ENCODE measurements around the gene SYNGR2.

The SYNGR2 gene, protein sequence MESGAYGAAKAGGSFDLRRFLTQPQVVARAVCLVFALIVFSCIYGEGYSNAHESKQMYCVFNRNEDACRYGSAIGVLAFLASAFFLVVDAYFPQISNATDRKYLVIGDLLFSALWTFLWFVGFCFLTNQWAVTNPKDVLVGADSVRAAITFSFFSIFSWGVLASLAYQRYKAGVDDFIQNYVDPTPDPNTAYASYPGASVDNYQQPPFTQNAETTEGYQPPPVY

DNA sequence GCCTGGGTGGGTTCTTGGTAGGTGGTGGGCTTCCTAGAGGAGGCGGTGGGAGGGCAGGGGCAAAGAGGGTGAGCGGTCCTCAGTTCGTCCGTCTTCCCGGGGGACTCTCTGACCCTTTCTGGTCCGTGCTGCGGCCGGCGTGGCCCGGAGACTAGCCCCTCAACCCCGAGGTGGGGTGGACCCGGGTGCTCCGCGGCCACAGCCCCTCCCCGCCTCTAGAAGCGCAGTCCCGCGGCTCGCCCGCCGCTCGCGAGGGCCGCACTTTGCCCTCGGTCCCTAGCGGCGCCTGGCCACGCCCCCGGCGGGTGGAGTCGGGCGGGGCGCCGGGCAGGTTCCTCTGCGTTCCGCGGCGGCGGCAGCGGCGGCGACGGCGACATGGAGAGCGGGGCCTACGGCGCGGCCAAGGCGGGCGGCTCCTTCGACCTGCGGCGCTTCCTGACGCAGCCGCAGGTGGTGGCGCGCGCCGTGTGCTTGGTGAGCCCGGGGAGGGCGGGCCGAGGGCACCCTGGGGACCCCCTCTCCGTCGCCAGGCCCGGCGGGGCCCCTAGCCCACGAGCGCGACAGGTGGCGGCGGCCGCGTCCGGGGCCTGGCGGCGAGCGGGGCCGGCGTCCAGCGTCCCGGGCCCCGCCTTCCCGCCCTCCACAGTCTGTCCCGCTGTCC, at the start of gene SYNGR2:
Gene SYNGR2, plus strand, starts transcription at position 340 of the 661 bp plus-strand sequence. Its CDS starts 36 bp downstream, at position 376.
- H3K4me1 Mint-ChIP-seq = peaks cover 45% of the 10 kb centered on the region
- ATAC-seq (peak; percentile 89), DNase-seq (ENCODE audit: low spot score in 2 of 2) (peak; percentile 89)
- H3K4me3 Mint-ChIP-seq = peak within 1 kb of the TSS; percentile 69
- H3K27ac Mint-ChIP-seq = peak within 1 kb of the TSS; percentile 94
- no peaks in the 10 kb centered on the region for H3K9me3 Mint-ChIP-seq
- H3K36me3 Mint-ChIP-seq = peaks cover 49% of the 10 kb centered on the region

DNA sequence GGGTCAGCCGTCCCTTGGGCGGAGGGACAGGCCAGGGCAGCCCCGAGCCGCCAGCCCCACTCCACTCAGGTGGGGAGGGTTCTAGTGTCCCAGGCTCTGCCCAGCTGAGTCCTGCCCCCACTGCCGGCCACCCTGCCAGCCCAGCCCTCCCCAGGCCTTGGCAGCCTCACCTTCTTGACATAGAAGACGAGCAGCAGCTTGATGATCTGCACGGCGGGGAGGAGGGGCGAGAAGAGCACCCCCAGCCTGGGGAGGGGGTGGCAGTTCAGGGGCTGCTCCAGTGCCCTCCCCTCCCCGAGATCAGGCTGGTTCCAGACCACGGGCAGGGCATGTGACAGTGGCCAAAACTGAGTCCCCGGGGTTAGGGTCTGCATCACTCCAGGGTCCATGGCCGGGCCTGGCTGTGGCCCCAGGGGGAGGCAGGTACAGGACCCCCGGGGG, 49.6 kb upstream of the SYNGR2 start:
- ATAC-seq = no peak
- Mint-ChIP-seq H3K27ac (no peak overlapping the region), H3K9me3 (no peaks in the 10 kb centered on the region), H3K36me3 (peaks cover 96% of the 10 kb centered on the region), H3K4me3 (no peak overlapping the region), H3K4me1 (peaks cover 57% of the 10 kb centered on the region)
- DNase-seq (ENCODE audit: low spot score in 2 of 2) = no peak

DNA sequence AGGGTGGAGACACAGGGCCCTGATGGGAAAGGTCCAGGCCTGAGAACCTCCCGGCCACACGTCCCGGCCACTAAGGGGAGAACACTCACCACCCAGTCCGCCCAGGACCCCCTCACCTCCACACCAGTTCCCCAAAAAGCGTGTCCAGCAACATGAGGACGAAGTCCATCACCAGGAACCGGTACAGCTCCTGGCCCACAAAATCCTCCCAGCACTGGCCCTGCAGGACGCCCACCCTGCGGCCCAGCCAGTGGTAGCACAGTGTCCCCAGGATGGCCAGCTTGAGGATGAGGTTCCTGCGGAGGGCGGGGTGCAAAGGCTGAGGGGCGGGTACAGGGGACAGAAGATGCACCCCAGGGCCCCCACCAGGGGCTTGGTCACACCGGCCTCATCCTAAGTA, 47.8 kb upstream of the SYNGR2 start:
- H3K36me3 Mint-ChIP-seq = peaks cover 97% of the 10 kb centered on the region

DNA sequence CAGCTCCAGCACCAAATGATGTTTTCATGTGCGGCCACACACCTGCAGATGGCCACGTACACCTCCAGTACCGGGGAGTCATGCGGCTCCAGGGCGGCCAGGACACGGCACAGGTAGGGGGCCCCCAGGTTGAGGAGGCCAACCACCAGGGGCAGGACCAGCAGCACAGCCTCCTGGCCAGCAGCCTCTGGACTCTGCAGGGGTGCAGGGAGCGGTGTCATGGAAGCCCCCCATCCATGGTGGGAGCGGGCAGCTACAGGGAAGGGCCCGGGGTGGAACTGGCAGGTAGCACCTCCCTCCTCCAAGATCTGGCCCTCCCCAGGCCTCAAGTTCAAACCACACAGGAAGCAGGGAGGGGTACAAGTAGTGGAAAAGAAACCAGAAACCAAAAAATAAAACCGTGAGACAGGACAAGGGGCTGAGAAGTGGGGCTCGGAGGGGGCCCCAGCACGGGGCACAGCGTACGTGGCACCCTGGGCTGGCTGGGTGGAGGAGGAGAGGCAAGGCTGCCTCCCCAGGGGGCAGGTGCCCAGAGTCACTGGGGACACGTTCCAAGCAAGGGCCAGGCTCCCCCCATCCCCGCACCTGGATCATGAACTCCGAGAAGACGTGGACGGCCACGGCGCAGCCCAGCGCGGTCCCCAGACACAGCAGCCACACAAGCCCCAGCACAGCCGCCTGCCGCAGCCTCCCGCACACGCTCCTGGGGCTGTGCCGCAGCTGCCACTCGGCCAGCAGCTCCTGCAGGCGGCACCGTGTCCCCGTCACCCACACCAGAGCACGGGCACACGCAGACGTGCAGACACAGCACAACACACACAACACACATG, 47.2 kb upstream of the SYNGR2 start:
- Mint-ChIP-seq H3K4me3 (peak overlapping the region; percentile 99), H3K4me1 (peaks cover 54% of the 10 kb centered on the region), H3K36me3 (peaks cover 97% of the 10 kb centered on the region), H3K9me3 (no peaks in the 10 kb centered on the region), H3K27ac (peak overlapping the region; percentile 91)
- peak; percentile 69 for ATAC-seq
- DNase-seq (ENCODE audit: low spot score in 2 of 2) = peak in 1 of 2 donors; percentile 72

More for the DNA sequence above, 47.8 kb upstream of the SYNGR2 start:
- peak overlapping the region; percentile 99 for H3K4me3 Mint-ChIP-seq
- no peak for DNase-seq (ENCODE audit: low spot score in 2 of 2)
- H3K27ac Mint-ChIP-seq = peak overlapping the region; percentile 91
- ATAC-seq = no peak
- peaks cover 49% of the 10 kb centered on the region for H3K4me1 Mint-ChIP-seq
- no peaks in the 10 kb centered on the region for H3K9me3 Mint-ChIP-seq

DNA sequence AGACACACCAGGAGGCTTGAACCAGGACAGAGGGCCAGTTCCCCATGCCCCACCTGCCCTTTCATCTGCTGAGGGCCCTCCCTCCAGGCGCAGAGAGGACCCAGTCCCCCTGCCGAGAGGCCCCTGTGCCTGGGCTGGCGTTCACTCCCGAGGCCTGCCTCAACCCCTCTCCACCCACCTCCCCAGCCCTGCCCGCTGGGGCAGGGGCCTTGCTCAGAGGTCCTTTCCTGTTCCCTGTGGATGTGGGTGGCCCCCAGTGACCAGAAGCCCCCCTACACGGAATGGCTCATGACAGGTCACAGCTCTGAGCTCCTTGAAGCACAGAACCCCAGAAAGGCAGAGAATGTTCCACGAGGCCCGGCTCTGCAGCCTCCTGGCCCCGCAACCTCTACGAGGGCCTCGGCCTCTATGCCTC, 46.6 kb upstream of the SYNGR2 start:
- no peak for DNase-seq (ENCODE audit: low spot score in 2 of 2)
- Mint-ChIP-seq H3K9me3 (no peaks in the 10 kb centered on the region), H3K36me3 (peaks cover 91% of the 10 kb centered on the region), H3K4me1 (peaks cover 60% of the 10 kb centered on the region), H3K27ac (peak overlapping the region; percentile 91), H3K4me3 (peak overlapping the region; percentile 99)
- peak; percentile 15 for ATAC-seq

DNA sequence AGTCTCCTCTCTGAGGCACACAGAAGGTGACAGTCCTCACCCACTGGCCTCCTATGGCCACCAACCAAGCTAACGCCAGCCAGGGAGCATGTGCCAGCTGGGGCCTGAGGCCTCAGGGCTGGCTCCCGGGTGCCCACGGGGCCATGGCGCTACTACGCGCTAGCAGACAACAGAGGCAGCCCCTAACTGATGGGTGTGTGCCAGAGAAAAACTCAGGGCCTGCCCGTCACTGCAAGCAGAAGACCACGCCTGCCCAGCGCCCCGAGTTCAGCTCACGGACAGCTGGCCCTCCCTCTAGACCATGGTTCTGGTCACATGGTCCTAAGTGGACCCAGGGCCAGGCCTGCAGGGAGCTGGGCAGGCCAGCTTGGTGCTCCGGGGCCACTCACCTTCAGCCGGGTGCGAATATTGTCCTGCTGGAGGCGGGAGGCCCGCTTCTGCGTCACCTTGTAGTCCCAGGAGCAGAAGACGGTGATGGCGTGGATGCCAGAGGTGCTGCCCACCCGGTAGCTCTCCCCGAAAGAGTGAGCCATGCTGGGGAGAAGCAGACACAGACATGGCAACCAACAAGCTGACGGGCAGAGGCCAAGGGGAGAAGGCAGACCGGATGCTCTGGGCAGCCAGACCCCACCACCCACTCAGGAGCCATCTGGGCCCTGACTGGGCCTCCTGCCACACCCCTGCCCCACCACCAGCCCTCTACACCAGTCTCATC, 46.0 kb upstream of the SYNGR2 start:
- H3K9me3 Mint-ChIP-seq = no peaks in the 10 kb centered on the region
- H3K27ac Mint-ChIP-seq = peak overlapping the region; percentile 91
- peak overlapping the region; percentile 99 for H3K4me3 Mint-ChIP-seq
- peak; percentile 2 for ATAC-seq
- DNase-seq (ENCODE audit: low spot score in 2 of 2) = no peak
- H3K36me3 Mint-ChIP-seq = peaks cover 90% of the 10 kb centered on the region
- peaks cover 65% of the 10 kb centered on the region for H3K4me1 Mint-ChIP-seq

DNA sequence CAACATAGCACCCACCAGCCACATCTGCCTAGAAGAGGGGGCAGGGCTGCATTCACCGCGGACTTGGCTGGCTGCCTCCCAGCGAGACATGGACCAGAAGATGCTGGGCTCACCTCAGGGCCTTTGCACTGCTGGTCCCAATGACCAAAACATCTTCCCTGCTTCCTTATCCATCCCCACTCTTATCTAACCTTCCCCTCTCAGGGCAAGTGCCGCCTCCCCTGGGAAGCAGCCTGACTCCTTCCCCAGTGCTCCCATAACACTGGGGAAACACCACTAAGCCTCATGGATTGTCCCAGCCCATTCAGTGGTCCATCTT, 45.5 kb upstream of the SYNGR2 start:
- Mint-ChIP-seq H3K4me3 (peak overlapping the region; percentile 99), H3K36me3 (peaks cover 90% of the 10 kb centered on the region), H3K4me1 (peaks cover 63% of the 10 kb centered on the region), H3K27ac (peak overlapping the region; percentile 91), H3K9me3 (no peaks in the 10 kb centered on the region)
- no peak for DNase-seq (ENCODE audit: low spot score in 2 of 2)
- no peak for ATAC-seq

DNA sequence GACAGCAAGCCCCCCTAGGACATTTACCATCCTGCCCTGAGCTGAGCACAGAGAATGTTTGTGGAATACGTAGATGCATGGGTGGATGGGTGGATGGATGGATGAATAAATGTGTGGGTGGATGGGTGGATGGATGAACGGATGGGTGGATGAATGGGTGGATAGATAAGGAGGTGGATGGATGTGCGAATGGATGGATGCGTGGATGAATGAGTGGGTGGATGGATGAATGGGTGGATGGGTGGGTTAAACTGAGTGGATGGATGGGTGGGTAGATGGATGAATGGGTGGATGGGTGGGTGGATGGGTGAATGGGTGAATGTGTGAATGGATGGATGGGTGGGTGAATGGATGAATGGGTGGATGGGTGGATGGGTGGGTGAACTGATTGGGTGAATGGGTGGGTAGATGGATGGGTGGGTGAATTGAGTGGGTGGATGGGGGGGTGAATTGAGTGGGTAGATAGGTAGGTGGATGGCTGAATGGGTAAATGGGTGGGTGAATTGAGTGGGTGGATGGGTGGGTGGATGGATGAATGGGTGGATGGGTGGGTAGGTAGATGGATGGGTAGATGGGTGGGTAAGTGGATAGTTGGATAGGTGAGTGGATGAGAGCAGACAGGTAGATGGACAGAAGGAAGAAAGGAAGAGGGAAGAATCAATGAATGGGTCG, 45.0 kb upstream of the SYNGR2 start:
- DNase-seq (ENCODE audit: low spot score in 2 of 2) (no peak), ATAC-seq (no peak)
- Mint-ChIP-seq H3K36me3 (peaks cover 86% of the 10 kb centered on the region), H3K4me1 (peaks cover 62% of the 10 kb centered on the region), H3K4me3 (peak overlapping the region; percentile 99), H3K27ac (peak overlapping the region; percentile 91), H3K9me3 (no peaks in the 10 kb centered on the region)

DNA sequence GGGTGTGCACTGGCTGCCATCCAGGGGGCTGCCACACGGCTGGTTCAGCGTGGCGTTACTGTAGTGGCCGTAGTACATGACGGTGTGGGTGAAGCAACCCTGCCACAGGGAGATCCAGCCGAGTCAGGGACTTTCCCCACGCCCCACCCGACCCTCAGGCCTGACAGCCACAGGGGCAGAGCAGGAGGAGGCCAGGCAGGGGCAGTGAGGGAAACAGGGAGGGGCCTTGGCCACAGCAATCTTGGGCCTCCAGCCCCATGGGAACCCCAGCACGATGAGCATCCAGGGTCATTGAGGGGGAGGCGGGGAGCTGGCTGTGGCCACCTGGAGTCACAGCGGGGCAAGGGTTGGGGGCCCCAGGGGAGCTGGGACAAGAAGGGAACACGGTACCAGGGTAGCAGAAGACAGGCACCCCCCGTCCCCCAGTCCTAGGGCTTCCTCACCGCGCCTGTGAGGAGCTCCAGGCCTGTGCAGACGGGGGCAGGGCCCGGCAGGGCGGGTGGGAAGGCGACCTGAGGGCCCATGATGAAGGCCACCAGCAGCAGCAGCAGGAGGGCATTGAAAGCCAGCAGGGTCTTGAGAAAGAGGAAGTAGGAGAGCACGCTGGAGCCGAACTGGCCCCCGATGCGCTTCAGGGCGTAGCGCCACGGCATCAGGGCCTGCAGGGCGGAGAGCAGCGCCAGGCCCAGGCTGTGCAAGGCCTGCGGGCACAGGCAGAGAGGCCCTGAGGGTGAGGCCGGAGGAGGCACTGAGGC, 44.1 kb upstream of the SYNGR2 start:
- H3K4me3 Mint-ChIP-seq = peak overlapping the region; percentile 99
- DNase-seq (ENCODE audit: low spot score in 2 of 2) = no peak
- peaks cover 67% of the 10 kb centered on the region for H3K4me1 Mint-ChIP-seq
- no peaks in the 10 kb centered on the region for H3K9me3 Mint-ChIP-seq
- H3K36me3 Mint-ChIP-seq = peaks cover 85% of the 10 kb centered on the region
- ATAC-seq = no peak
- H3K27ac Mint-ChIP-seq = peak overlapping the region; percentile 91

DNA sequence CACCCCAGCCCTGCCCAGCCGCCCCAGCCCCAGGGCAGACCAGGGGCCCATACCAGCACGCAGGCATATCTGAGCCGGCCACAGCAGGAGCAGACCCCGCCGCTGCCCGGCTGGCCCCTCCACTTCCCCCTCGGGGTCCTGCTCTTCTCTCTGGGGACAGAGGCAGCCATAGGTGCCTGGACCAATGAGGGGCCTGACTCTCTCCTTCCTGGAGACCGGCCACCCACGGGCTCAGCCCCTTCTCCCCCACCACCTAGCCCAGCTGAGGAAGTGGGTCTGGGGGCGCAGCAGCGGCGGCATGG, 43.6 kb upstream of the SYNGR2 start:
- H3K36me3 Mint-ChIP-seq = peaks cover 84% of the 10 kb centered on the region
- H3K4me3 Mint-ChIP-seq = peak overlapping the region; percentile 99
- H3K9me3 Mint-ChIP-seq = no peaks in the 10 kb centered on the region
- no peak for ATAC-seq
- no peak for DNase-seq (ENCODE audit: low spot score in 2 of 2)
- peak overlapping the region; percentile 91 for H3K27ac Mint-ChIP-seq
- peaks cover 73% of the 10 kb centered on the region for H3K4me1 Mint-ChIP-seq

DNA sequence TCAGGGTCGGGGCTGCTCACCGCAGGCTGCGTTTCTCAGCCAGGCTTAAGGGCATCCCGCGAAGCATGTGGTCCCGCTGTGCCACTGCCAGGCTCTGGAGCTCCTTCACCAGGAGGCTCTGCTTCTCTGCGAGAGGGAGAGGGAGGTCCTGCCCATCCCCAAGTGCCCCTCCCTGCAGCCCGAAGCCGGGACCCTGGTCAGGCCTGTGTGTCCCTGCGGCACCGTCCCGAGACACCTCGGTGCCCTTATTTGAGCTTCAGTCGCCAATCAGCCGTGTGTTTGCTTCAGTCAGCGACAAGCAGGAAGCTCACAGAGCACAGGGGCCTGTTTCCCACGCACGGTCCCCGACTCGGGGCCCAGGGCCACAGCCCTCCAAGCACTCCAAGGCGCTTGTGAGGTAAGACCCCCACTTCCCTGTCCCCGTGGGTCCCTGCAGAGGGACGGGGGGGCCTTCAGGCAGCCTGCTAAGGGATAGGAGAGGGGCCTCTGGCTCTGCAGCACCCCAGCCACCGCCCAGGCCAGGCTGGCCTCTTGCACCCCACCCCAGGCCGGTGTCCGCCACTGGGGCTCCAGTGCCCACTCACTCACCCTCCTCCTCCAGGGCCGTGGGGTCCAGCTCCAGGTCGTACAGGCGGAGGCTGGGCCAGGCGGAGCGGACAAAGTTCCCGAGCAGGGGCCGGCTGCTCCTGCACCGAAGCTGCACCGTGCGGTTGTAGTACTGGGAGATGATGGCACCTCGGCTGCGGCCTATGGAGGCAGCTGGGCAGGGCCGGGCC, 43.1 kb upstream of the SYNGR2 start:
- Mint-ChIP-seq H3K4me3 (peak overlapping the region; percentile 99), H3K4me1 (peaks cover 76% of the 10 kb centered on the region), H3K9me3 (no peaks in the 10 kb centered on the region), H3K27ac (peak overlapping the region; percentile 91), H3K36me3 (peaks cover 84% of the 10 kb centered on the region)
- DNase-seq (ENCODE audit: low spot score in 2 of 2) (peak in 1 of 2 donors; percentile 77), ATAC-seq (no peak)

DNA sequence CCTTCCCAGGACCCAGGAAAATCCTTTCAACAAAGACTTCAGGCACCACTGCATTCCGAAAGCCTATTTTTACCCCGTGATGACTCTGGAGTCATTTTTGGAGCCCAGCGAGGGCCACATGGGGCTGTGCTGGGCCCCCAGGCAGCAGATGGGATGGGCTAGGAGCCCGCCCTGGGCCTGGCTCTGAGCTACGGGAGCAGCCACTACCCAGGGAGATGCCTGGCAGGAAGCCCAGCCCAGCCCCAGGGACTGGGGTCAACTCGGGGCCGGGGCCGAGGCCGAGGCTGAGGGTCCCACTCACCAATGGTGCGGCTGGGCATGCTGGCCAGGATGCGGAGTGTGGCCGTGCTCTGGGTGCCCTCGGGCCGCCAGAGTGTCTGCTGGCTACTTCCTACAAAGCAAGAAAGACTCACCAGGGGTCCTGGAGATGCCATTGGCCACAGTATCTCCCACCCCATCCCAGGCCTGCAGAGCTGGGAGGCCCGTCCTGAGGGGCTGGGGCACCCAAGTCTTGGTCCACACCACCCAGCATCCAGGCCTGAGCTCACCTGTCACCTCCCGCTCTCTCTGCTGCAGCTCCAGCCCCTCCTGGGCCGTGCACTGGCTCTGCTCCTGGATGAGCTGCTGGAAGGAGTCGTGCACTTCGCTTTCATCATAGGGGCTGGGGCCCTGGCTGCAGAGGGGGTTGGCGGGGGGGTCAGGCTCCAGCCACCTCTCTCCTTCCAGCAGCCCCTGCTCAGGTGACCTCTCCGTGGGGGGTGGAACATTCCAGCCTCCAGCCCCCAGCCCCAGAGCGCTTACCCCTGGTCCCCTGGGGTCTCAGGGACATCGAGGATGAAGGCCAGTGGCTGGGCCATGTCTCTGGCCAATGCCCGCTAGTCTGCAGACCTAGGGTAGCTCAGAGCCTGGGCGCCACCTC, 42.1 kb upstream of the SYNGR2 start:
- Mint-ChIP-seq H3K4me1 (peaks cover 75% of the 10 kb centered on the region), H3K27ac (peak overlapping the region; percentile 67), H3K36me3 (peaks cover 84% of the 10 kb centered on the region), H3K9me3 (no peaks in the 10 kb centered on the region), H3K4me3 (peak overlapping the region; percentile 99)
- ATAC-seq = no peak
- DNase-seq (ENCODE audit: low spot score in 2 of 2) = no peak

DNA sequence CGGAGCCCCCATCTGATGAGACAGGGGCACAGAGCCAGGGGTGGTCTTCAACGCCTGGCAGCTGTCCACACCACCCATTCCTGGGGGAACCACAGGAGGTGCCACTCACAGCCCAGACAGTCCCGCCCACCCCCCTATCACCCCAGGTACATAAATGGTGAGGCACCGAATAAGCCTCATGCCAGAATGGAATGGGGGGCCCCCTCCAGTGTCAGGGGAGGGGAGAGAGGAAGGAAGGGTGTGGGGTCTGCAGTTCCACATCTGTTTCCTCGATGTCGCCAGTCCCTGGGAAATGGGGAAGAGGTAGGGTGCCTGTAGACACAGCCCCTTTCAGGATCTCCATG, 41.5 kb upstream of the SYNGR2 start:
- Mint-ChIP-seq H3K27ac (peak overlapping the region; percentile 87), H3K4me1 (peaks cover 69% of the 10 kb centered on the region), H3K36me3 (peaks cover 82% of the 10 kb centered on the region), H3K9me3 (no peaks in the 10 kb centered on the region), H3K4me3 (peak overlapping the region; percentile 99)
- no peak for DNase-seq (ENCODE audit: low spot score in 2 of 2)
- no peak for ATAC-seq
